Endothelial cell of umbilical vein (primary cell): ENCODE results near the gene MCUR1. TPM values are rescaled to one million over a fixed set of nuclear protein-coding genes. Genes with fewer than 3 reads are reported as not detected.

Experiments
- BruUV-seq: library from RNA; stranded (reverse); fragments of 400-500 nt; replicated peaks from 2 replicates; lab custom pipeline; 2021; lab: Mats Ljungman, UMichigan
- CTCF ChIA-PET: fragments of 300-600, 350-600 bp; sonication (Branson Sonifier 250); formaldehyde crosslinking; loops from one replicate; lab custom pipeline; 2021; ENCODE audit warnings: antibody characterized with exemption, inconsistent platforms; lab: Charles Lee
- POLR2A ChIA-PET: fragments of 300-600, 350-600 bp; sonication (Branson Sonifier 250); formaldehyde crosslinking; loops from one replicate; lab custom pipeline; 2021; ENCODE audit warnings: antibody characterized with exemption, inconsistent platforms; lab: Charles Lee
- DNase-seq: peaks from one replicate; pipeline ENCODE4 v3.0.0-alpha.2; 2011; ENCODE audit warnings: low read depth, low spot score
- FAIRE-seq: peaks from 2 replicates; lab custom pipeline; 2011; peaks lifted over from hg19 to GRCh38; lab: Jason Lieb, UNC
- H2AFZ ChIP-seq: 2 replicates; pipeline ENCODE4 v1.6.0; 2012; ENCODE audit warnings: low read depth, low read length, control low read depth, inconsistent platforms
- H3K27ac ChIP-seq: 2 replicates; pipeline ENCODE4 v1.5.1; 2011; ENCODE audit warnings: low read depth, mild to moderate bottlenecking, control low read depth, low read length, moderate library complexity; ENCODE audit not compliant: insufficient read depth
- H3K27me3 ChIP-seq, 2 experiments: 2 replicates each; pipeline versions ENCODE4 v1.6.0 to v1.6.1; 2011; ENCODE audit warnings: low read length in 2 of 2, mixed read lengths in 1 of 2; ENCODE audit not compliant: control insufficient read depth in 2 of 2, insufficient read depth in 2 of 2
- H3K36me3 ChIP-seq, 2 experiments: 2 replicates in 1 of 2; 3 replicates in 1 of 2; pipeline ENCODE4 v1.5.1; 2011; ENCODE audit warnings: low read length in 2 of 2, mild to moderate bottlenecking in 1 of 2, moderate library complexity in 1 of 2; ENCODE audit not compliant: control insufficient read depth in 2 of 2, insufficient read depth in 2 of 2; ENCODE audit errors: extremely low read depth in 1 of 2
- H3K4me1 ChIP-seq: 3 replicates; pipeline ENCODE4 v1.5.1; 2011; ENCODE audit warnings: mild to moderate bottlenecking, low read length; ENCODE audit not compliant: control insufficient read depth, insufficient read depth; ENCODE audit errors: extremely low read depth
- H3K4me2 ChIP-seq: 2 replicates; pipeline ENCODE4 v1.6.1; 2011; ENCODE audit warnings: low read length, control low read depth, mixed read lengths; ENCODE audit not compliant: insufficient read depth
- H3K4me3 ChIP-seq, 3 experiments: fragments of 200-600 bp in 1 of 3; sonication (generic), shearing (Covaris generic) in 1 of 3; replicated peaks in 1 of 3; 2 replicates each; pipeline ENCODE4 v1.5.1; 2011 to 2016; ENCODE audit warnings: control low read depth in 3 of 3, low read length in 3 of 3, mild to moderate bottlenecking in 2 of 3, inconsistent platforms in 1 of 3, low read depth in 1 of 3, moderate library complexity in 1 of 3; ENCODE audit not compliant: insufficient read depth in 1 of 3
- H3K79me2 ChIP-seq: 2 replicates; pipeline ENCODE4 v1.6.0; 2012; ENCODE audit warnings: low read length, inconsistent platforms; ENCODE audit not compliant: control insufficient read depth, insufficient read depth
- H3K9ac ChIP-seq: replicated peaks from 2 replicates; pipeline ENCODE3; 2011; ENCODE audit warnings: low read length, control low read depth; ENCODE audit not compliant: insufficient read depth; ENCODE audit errors: extremely low read depth
- H3K9me1 ChIP-seq: replicated peaks from 3 replicates; pipeline ENCODE4 v1.6.0; 2011; ENCODE audit warnings: mild to moderate bottlenecking, low read length; ENCODE audit not compliant: control insufficient read depth, insufficient read depth; ENCODE audit errors: extremely low read depth
- H3K9me3 ChIP-seq: replicated peaks from 2 replicates; pipeline ENCODE4 v1.5.1; 2012; ENCODE audit warnings: low read length, inconsistent platforms; ENCODE audit not compliant: control insufficient read depth, insufficient read depth
- H4K20me1 ChIP-seq: replicated peaks from 2 replicates; pipeline ENCODE3; 2011; ENCODE audit warnings: mild to moderate bottlenecking, low read length; ENCODE audit not compliant: control insufficient read depth, insufficient read depth; ENCODE audit errors: extremely low read depth
- CTCF ChIP-seq, 2 donors: IDR thresholded peaks; 1 replicate in 1 of 2; 2 replicates in 1 of 2; pipeline ENCODE4 v1.5.1; 2011; ENCODE audit warnings: low read length in 2 of 2, mild to moderate bottlenecking in 2 of 2, moderate library complexity in 2 of 2, control low read depth in 1 of 2, inconsistent platforms in 1 of 2, low read depth in 1 of 2; ENCODE audit not compliant: insufficient read depth in 1 of 2; ENCODE audit errors: extremely low read depth in 1 of 2
- EZH2 ChIP-seq: IDR thresholded peaks from 2 replicates; pipeline ENCODE4 v1.6.1; 2012; ENCODE audit warnings: borderline replicate concordance, low read depth, mild to moderate bottlenecking, moderate library complexity, low read length, inconsistent platforms; ENCODE audit not compliant: severe bottlenecking
- FOS ChIP-seq: IDR thresholded peaks from 2 replicates; pipeline ENCODE4 v1.6.1; 2011; ENCODE audit warnings: mild to moderate bottlenecking, low read length, moderate library complexity, borderline replicate concordance; ENCODE audit not compliant: insufficient read depth
- GATA2 ChIP-seq: IDR thresholded peaks from 2 replicates; pipeline ENCODE4 v1.7.0; 2011; ENCODE audit warnings: low read depth, mild to moderate bottlenecking, moderate library complexity, mixed read lengths, low read length; ENCODE audit not compliant: insufficient read length, insufficient read depth
- JUN ChIP-seq: IDR thresholded peaks from 2 replicates; pipeline ENCODE4 v1.6.1; 2011; ENCODE audit warnings: borderline replicate concordance, low read depth; ENCODE audit not compliant: insufficient read length, insufficient read depth
- MAX ChIP-seq: IDR thresholded peaks from 2 replicates; pipeline ENCODE4 v1.6.1; 2011; ENCODE audit not compliant: insufficient read depth, insufficient read length
- MYC ChIP-seq: IDR thresholded peaks from one replicate; pipeline ENCODE4 v1.6.1; 2011; ENCODE audit warnings: mild to moderate bottlenecking, low read depth, low read length
- POLR2A ChIP-seq: IDR thresholded peaks from 2 replicates; pipeline ENCODE4 v1.6.1; 2012; ENCODE audit warnings: low read depth, mild to moderate bottlenecking, control low read depth, low read length
- POLR2AphosphoS5 ChIP-seq: IDR thresholded peaks from 2 replicates; pipeline ENCODE4 v1.6.1; 2012; ENCODE audit warnings: low read depth, mild to moderate bottlenecking, control low read depth, low read length, moderate library complexity; ENCODE audit not compliant: insufficient read depth
- dilution Hi-C: fragments of 300-500 bp; cut with MboI; formaldehyde crosslinking; loops from one replicate; pipeline ENCODE4 v1.15.0; 2019; ENCODE audit warnings: low sequenced_read_pairs; ENCODE audit not compliant: extremely low pct_ligation_motif_present
- intact Hi-C: fragments of 100-400 bp; cut with micrococcal nuclease; formaldehyde crosslinking; loops from one replicate; pipeline ENCODE4 v1.10.0; 2022
- polyA plus RNA-seq, 4 experiments: library from polyadenylated mRNA; depleted of rRNA in 3 of 4; stranded (reverse) in 3 of 4; unstranded in 1 of 4; fragments of >200 nt; gene quantifications; 2 replicates each; pipeline versions ENCODE4 v1.2.1 to v1.2.3, GENCODE V29; 2011 to 2012; ENCODE audit warnings: missing spikeins in 1 of 4
- total RNA-seq: library from RNA; stranded (reverse); gene quantifications from 2 replicates; pipeline ENCODE4 v1.2.3, GENCODE V29; 2021

Gene MCUR1
- total and polyA plus RNA-seq, 2 donors (not counting 3 experiments of a cell fraction or from before 2014, with no cell fraction given) = 6.2 to 21.2 TPM

DNA sequence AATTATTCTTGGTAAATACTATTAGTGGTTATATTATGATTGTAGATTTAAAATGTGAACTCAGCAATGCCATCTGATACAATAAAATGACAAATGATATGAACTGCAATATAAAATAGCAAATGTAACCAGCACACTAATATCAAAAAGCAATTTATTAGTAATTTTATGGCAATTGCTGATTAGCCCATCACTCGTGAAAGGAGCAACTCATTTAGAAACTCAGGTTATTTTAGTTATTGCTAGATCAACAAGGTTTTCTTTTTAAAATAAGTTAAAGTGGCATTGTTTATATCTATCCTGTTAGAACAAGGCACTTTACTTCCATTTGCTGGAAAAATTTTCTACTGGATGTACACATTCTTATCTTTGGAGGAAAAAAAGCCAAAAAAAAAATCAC is 18.4 kb upstream of the MCUR1 start:
- no peak for TF ChIP-seq POLR2AphosphoS5
- no peak for TF ChIP-seq CTCF (IDR thresholded peaks at IDR 0.05; ENCODE audit: extremely low read depth in 1 of 2, insufficient read depth in 1 of 2, low read depth in 1 of 2, low read length in 2 of 2)
- no peak for TF ChIP-seq GATA2
- no peak for TF ChIP-seq MAX
- TF ChIP-seq MYC = no peak
- TF ChIP-seq EZH2 = no peak
- TF ChIP-seq JUN = no peak
- TF ChIP-seq FOS = no peak
- no peak for TF ChIP-seq POLR2A
- ChIA-PET POLR2A (no interaction called here), CTCF (no interaction called here)
- H3K9ac ChIP-seq = no peak overlapping the region
- no peaks in the 10 kb centered on the region for H4K20me1 ChIP-seq
- H2AFZ ChIP-seq = no peak overlapping the region
- dilution Hi-C loops (no loop called here), intact Hi-C loops (no loop called here)
- DNase-seq (no peak), FAIRE-seq (no peak)
- H3K4me1 ChIP-seq = no peaks in the 10 kb centered on the region
- H3K79me2 ChIP-seq = no peaks in the 10 kb centered on the region
- H3K9me3 ChIP-seq = no peaks in the 10 kb centered on the region
- no peak overlapping the region for H3K4me2 ChIP-seq
- no peaks in the 10 kb centered on the region for H3K9me1 ChIP-seq
- no peak overlapping the region for H3K27ac ChIP-seq
- H3K4me3 ChIP-seq = no peak overlapping the region
- no peaks in the 10 kb centered on the region for H3K36me3 ChIP-seq
- BruUV-seq = no TSS peak
- peaks cover 0 to 1% of the 10 kb centered on the region in 2 experiments for H3K27me3 ChIP-seq
